ENCODE results near the gene C2orf69.

DNA sequence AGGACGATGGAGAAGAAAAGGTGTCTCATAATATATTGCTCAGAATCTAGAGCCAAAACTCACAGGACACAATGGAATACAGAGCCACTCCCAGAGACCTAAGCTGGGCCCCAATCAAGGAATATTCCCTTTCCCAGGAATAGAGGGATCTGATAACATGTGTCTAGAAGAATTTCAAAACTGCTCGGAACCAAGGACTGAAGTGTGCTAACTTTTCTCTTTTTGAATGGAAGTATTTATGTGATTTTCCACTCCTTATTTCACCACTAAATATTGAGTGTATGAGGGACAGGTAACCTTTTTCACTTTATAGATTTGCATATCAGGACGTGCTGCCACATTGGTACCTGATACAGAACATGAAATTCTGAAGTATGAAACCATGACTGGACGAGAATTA is 9.2 kb upstream of the C2orf69 start:
- TF ChIP-seq YY1 (IDR thresholded peaks at IDR 0.05; ENCODE audit: insufficient read depth, insufficient read length), result no peak
- no peak for TF ChIP-seq ZNF274 (IDR thresholded peaks at IDR 0.05; ENCODE audit: low read depth, low read length)
- no peak for TF ChIP-seq SUZ12 (IDR thresholded peaks at IDR 0.05; ENCODE audit: extremely low read depth, insufficient read depth, insufficient read length)
